BLaER1 treated with 17β-estradiol and CSF1 and Interleukin-3, amounts not matched to agents 10 nM and 100 nM (cell line): ENCODE measurements around the gene MEN1.

Experiments used
- H3K27ac ChIP-seq, 11 experiments: shearing (Covaris generic); formaldehyde crosslinking; 2 replicates each; pipeline ENCODE4 v1.8.1; 2022
- H3K27me3 ChIP-seq, 11 experiments: shearing (Covaris generic); formaldehyde crosslinking; 2 replicates each; pipeline ENCODE4 v1.8.1; 2022
- H3K36me3 ChIP-seq, 11 experiments: shearing (Covaris generic); formaldehyde crosslinking; 2 replicates each; pipeline ENCODE4 v1.8.1; 2022
- H3K4me1 ChIP-seq, 10 experiments: shearing (Covaris generic); formaldehyde crosslinking; 2 replicates each; pipeline ENCODE4 v1.8.1; 2022
- H3K4me2 ChIP-seq, 11 experiments: shearing (Covaris generic); formaldehyde crosslinking; 2 replicates each; pipeline ENCODE4 v1.8.1; 2022
- H3K4me3 ChIP-seq, 10 experiments: shearing (Covaris generic); formaldehyde crosslinking; 2 replicates each; pipeline ENCODE4 v1.8.1; 2022
- H3K9ac ChIP-seq, 11 experiments: shearing (Covaris generic); formaldehyde crosslinking; 2 replicates each; pipeline ENCODE4 v1.8.1; 2022
- H3K9me3 ChIP-seq, 11 experiments: shearing (Covaris generic); formaldehyde crosslinking; replicated peaks in 1 of 11; 2 replicates each; pipeline ENCODE4 v1.8.1; 2022
- H4K20me1 ChIP-seq, 11 experiments: shearing (Covaris generic); formaldehyde crosslinking; 2 replicates each; pipeline ENCODE4 v1.8.1; 2022
- Cebpa-rat ChIP-seq, 11 experiments: shearing (Covaris generic); IDR thresholded peaks; 2 replicates each; pipeline ENCODE4 v1.8.1; 2022

MEN1 gene

GRCh38 chr11:64796757-64797541 lies 13.4 kb downstream of the MEN1 start:
- Histone ChIP-seq H3K27me3 (no peaks in the 10 kb centered on the region), H3K27ac (no peak overlapping the region; a peak in 1 of 22 replicates), H3K9ac (peak overlapping the region in 3 of 11 experiments; percentile 18 to 41 (median 29); a peak in 2 of 22 replicates), H4K20me1 (peaks cover 0 to 40% (median 4%) of the 10 kb centered on the region in 11 experiments; a peak in 7 of 22 replicates), H3K4me2 (peak overlapping the region in 10 of 11 experiments; percentile 13 to 62 (median 42); a peak in 18 of 22 replicates), H3K4me1 (peaks cover 46 to 95% (median 87%) of the 10 kb centered on the region in 10 experiments), H3K4me3 (no peak overlapping the region), H3K9me3 (no peaks in the 10 kb centered on the region), H3K36me3 (peaks cover 5 to 84% (median 18%) of the 10 kb centered on the region in 11 experiments; a peak in 17 of 22 replicates)
- no peak for TF ChIP-seq Cebpa-rat (IDR thresholded peaks at IDR 0.05)

GRCh38 chr11:64796047-64796756 lies 14.1 kb downstream of the MEN1 start:
- no peak overlapping the region; a peak in 1 of 22 replicates for H3K27ac ChIP-seq
- peaks cover 5 to 91% (median 18%) of the 10 kb centered on the region in 11 experiments; a peak in 17 of 22 replicates for H3K36me3 ChIP-seq
- H3K27me3 ChIP-seq: no peaks in the 10 kb centered on the region
- no peak for TF ChIP-seq Cebpa-rat (IDR thresholded peaks at IDR 0.05)
- peak overlapping the region; percentile 5 to 62 (median 37); a peak in 18 of 22 replicates for H3K4me2 ChIP-seq
- peak overlapping the region in 2 of 11 experiments; percentile 18 to 50; a peak in 1 of 22 replicates for H3K9ac ChIP-seq
- H3K9me3 ChIP-seq: no peaks in the 10 kb centered on the region
- H4K20me1 ChIP-seq: peaks cover 0 to 40% (median 4%) of the 10 kb centered on the region in 11 experiments; a peak in 7 of 22 replicates
- H3K4me1 ChIP-seq: peaks cover 38 to 87% (median 80%) of the 10 kb centered on the region in 10 experiments
- H3K4me3 ChIP-seq: no peak overlapping the region

DNA sequence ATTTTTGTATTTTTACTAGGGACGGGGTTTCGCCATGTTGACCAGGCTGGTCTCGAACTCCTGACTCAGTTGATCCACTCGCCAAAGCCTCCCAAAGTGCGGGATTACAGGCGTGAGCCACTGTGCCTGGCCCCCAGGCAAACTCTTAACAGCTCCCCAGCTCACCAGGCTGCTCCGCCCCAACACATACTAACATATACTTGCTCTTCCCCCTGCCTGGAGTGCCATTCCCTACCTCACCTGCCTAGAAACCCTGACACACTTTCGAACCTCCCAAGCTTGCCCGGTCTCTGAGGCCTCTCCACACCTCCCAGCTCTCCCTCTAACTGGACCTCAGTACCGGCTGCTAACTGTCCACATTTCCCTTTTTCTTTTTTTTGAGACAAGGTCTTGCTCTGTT lies 15.8 kb downstream of the MEN1 start:
- no peaks in the 10 kb centered on the region for H3K27me3 ChIP-seq
- peaks cover 0 to 55% (median 4%) of the 10 kb centered on the region in 11 experiments; a peak in 8 of 22 replicates for H4K20me1 ChIP-seq
- H3K4me3 ChIP-seq: no peak overlapping the region
- H3K4me2 ChIP-seq: peak overlapping the region in 9 of 11 experiments; percentile 11 to 92 (median 75); a peak in 13 of 22 replicates
- H3K9ac ChIP-seq: no peak overlapping the region; a peak in 1 of 22 replicates
- no peak for TF ChIP-seq Cebpa-rat (IDR thresholded peaks at IDR 0.05)
- H3K27ac ChIP-seq: no peak overlapping the region
- peaks cover 21 to 70% (median 63%) of the 10 kb centered on the region in 10 experiments for H3K4me1 ChIP-seq
- no peaks in the 10 kb centered on the region for H3K9me3 ChIP-seq
- H3K36me3 ChIP-seq: peaks cover 17 to 96% (median 31%) of the 10 kb centered on the region in 11 experiments; a peak in 21 of 22 replicates

GRCh38 chr11:64793271-64794160 lies 16.8 kb downstream of the MEN1 start:
- H3K4me3 ChIP-seq: 0 out of 20 replicates have a peak overlapping the region, but pooled peaks of 1 of the 10 experiments have one; percentile 22
- peaks cover 16 to 60% (median 53%) of the 10 kb centered on the region in 10 experiments; a peak in 19 of 20 replicates for H3K4me1 ChIP-seq
- H3K4me2 ChIP-seq: peak overlapping the region; percentile 27 to 92 (median 75); a peak in 19 of 22 replicates

DNA sequence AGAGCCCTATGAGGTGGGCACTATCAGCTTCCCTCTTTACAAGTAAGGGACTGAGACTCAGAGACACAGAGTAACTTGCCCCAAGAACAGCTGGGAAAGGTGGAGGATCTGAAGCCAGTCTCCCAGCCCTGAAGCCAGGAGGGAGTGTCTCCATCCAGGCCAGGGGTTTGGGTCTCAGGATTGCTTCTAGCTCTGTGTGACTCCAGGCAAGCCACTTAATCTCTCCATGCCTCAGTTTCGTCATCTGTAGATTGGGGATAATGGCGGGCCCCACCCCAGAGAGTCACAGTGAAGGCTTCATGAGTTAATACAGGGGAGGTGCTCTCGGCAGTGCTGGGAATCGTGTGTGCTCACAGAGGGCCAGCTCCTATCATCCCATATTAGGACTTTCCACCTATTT lies 17.9 kb downstream of the MEN1 start:
- peaks cover 16 to 57% (median 49%) of the 10 kb centered on the region in 10 experiments; a peak in 19 of 20 replicates for H3K4me1 ChIP-seq
- no peak overlapping the region for H3K9ac ChIP-seq
- no peak overlapping the region for H3K27ac ChIP-seq
- peaks cover 27 to 90% (median 43%) of the 10 kb centered on the region in 11 experiments; a peak in 21 of 22 replicates for H3K36me3 ChIP-seq
- peak overlapping the region in 1 of 11 experiments; percentile 84; a peak in 1 of 22 replicates for H3K4me2 ChIP-seq
- no peak overlapping the region for H3K4me3 ChIP-seq
- H3K27me3 ChIP-seq: no peaks in the 10 kb centered on the region
- H3K9me3 ChIP-seq: no peaks in the 10 kb centered on the region
- H4K20me1 ChIP-seq: peaks cover 0 to 66% (median 4%) of the 10 kb centered on the region in 11 experiments; a peak in 8 of 22 replicates
- no peak for TF ChIP-seq Cebpa-rat (IDR thresholded peaks at IDR 0.05)

More at GRCh38 chr11:64793271-64794160, 16.8 kb downstream of the MEN1 start:
- Histone ChIP-seq H3K27me3 (no peaks in the 10 kb centered on the region), H3K9me3 (no peaks in the 10 kb centered on the region), H3K9ac (peak overlapping the region in 10 of 11 experiments; percentile 5 to 61 (median 36); a peak in 16 of 22 replicates), H4K20me1 (peaks cover 0 to 65% (median 4%) of the 10 kb centered on the region in 11 experiments; a peak in 8 of 22 replicates), H3K27ac (peak overlapping the region in 8 of 11 experiments; percentile 4 to 62 (median 44); a peak in 15 of 22 replicates), H3K36me3 (peaks cover 27 to 96% (median 41%) of the 10 kb centered on the region in 11 experiments; a peak in 21 of 22 replicates)
- TF ChIP-seq Cebpa-rat (IDR thresholded peaks at IDR 0.05): no peak

DNA sequence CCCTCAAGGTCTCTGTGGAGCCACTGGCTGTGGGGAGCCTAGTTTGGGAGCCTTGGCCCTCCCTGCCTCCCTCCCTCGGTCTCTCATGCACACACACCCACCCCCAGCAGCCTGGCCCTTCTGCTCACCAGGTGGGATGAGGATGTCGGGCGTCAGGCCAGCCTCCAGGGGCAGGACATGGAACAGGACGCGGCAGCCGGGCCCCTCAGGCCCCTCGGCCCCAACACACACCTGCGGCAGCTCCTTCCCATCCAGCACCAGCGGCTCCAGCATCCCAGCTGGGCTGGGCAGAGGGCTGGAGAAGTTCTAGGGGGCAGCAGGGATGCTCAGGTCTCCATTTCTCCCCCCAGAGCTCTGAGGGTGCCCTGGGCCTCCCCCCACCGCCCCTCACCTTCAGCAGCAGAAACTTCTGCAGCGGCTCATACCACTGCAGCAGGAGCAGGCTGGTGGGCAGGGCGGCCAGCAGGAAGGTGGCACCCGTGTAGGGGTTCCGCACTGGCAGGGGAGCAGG lies 18.5 kb downstream of the MEN1 start:
- TF ChIP-seq Cebpa-rat (IDR thresholded peaks at IDR 0.05): no peak
- H3K9ac ChIP-seq: 0 out of 22 replicates have a peak overlapping the region, but pooled peaks of 1 of the 11 experiments have one; percentile 14
- peaks cover 0 to 61% (median 4%) of the 10 kb centered on the region in 11 experiments; a peak in 8 of 22 replicates for H4K20me1 ChIP-seq
- H3K36me3 ChIP-seq: peaks cover 22 to 84% (median 38%) of the 10 kb centered on the region in 11 experiments; a peak in 21 of 22 replicates
- H3K9me3 ChIP-seq: no peaks in the 10 kb centered on the region
- no peaks in the 10 kb centered on the region for H3K27me3 ChIP-seq
- H3K4me1 ChIP-seq: peaks cover 16 to 51% (median 44%) of the 10 kb centered on the region in 10 experiments; a peak in 19 of 20 replicates
- no peak overlapping the region for H3K27ac ChIP-seq
- no peak overlapping the region for H3K4me3 ChIP-seq
- no peak overlapping the region for H3K4me2 ChIP-seq

- H3K27me3 ChIP-seq: no peaks in the 10 kb centered on the region
- no peaks in the 10 kb centered on the region for H3K9me3 ChIP-seq
- H3K36me3 ChIP-seq: peaks cover 17 to 75% (median 29%) of the 10 kb centered on the region in 11 experiments; a peak in 21 of 22 replicates
- H3K9ac ChIP-seq: no peak overlapping the region; a peak in 1 of 22 replicates
- no peak overlapping the region for H3K4me3 ChIP-seq
- H3K4me1 ChIP-seq: peaks cover 8 to 37% (median 31%) of the 10 kb centered on the region in 10 experiments; a peak in 18 of 20 replicates
- peaks cover 0 to 50% (median 4%) of the 10 kb centered on the region in 11 experiments; a peak in 7 of 22 replicates for H4K20me1 ChIP-seq
- no peak for TF ChIP-seq Cebpa-rat (IDR thresholded peaks at IDR 0.05)
- no peak overlapping the region for H3K27ac ChIP-seq
- H3K4me2 ChIP-seq: no peak overlapping the region
Measured at GRCh38 chr11:64790205-64791095, 19.9 kb downstream of the MEN1 start.
